ENCODE data around the gene HVCN1.

HVCN1 gene

GRCh38 chr12:110647631-110648040, 41.3 kb downstream of the HVCN1 start:
- no peak for TF ChIP-seq TAF1 (IDR thresholded peaks at IDR 0.05; ENCODE audit: borderline replicate concordance, insufficient read depth, low read length)
- no peak for TF ChIP-seq SIN3A (IDR thresholded peaks at IDR 0.05; ENCODE audit: borderline replicate concordance, insufficient read depth, low read length)
- TF ChIP-seq POLR2AphosphoS5 (IDR thresholded peaks at IDR 0.05; ENCODE audit: low read depth, low read length) = no peak

- TF ChIP-seq REST (IDR thresholded peaks at IDR 0.05; ENCODE audit: insufficient read depth in 1 of 2, low read depth in 2 of 2, low read length in 2 of 2) (no peak), FOXP2 (optimal IDR thresholded peaks at IDR 0.05; ENCODE audit: borderline replicate concordance, extremely low read depth, extremely low read length, insufficient read depth) (no peak), POLR2AphosphoS5 (IDR thresholded peaks at IDR 0.05; ENCODE audit: low read depth, low read length) (no peak), TAF1 (IDR thresholded peaks at IDR 0.05; ENCODE audit: borderline replicate concordance, insufficient read depth, low read length) (no peak), SIN3A (IDR thresholded peaks at IDR 0.05; ENCODE audit: borderline replicate concordance, insufficient read depth, low read length) (no peak)
Measured at GRCh38 chr12:110641521-110641920, 47.4 kb downstream of the HVCN1 start.

GRCh38 chr12:110640275-110641025, 48.5 kb downstream of the HVCN1 start:
- no peak for TF ChIP-seq TAF1 (IDR thresholded peaks at IDR 0.05; ENCODE audit: borderline replicate concordance, insufficient read depth, low read length)
- TF ChIP-seq FOXP2 (optimal IDR thresholded peaks at IDR 0.05; ENCODE audit: borderline replicate concordance, extremely low read depth, extremely low read length, insufficient read depth) = no peak
- TF ChIP-seq SIN3A (IDR thresholded peaks at IDR 0.05; ENCODE audit: borderline replicate concordance, insufficient read depth, low read length) = no peak
- no peak for TF ChIP-seq REST (IDR thresholded peaks at IDR 0.05; ENCODE audit: insufficient read depth in 1 of 2, low read depth in 2 of 2, low read length in 2 of 2)
- no peak for TF ChIP-seq POLR2AphosphoS5 (IDR thresholded peaks at IDR 0.05; ENCODE audit: low read depth, low read length)

GRCh38 chr12:110639336-110640141, 49.4 kb downstream of the HVCN1 start:
- TF ChIP-seq TAF1 (IDR thresholded peaks at IDR 0.05; ENCODE audit: borderline replicate concordance, insufficient read depth, low read length) (no peak), SIN3A (IDR thresholded peaks at IDR 0.05; ENCODE audit: borderline replicate concordance, insufficient read depth, low read length) (no peak), FOXP2 (optimal IDR thresholded peaks at IDR 0.05; ENCODE audit: borderline replicate concordance, extremely low read depth, extremely low read length, insufficient read depth) (no peak), REST (IDR thresholded peaks at IDR 0.05; ENCODE audit: insufficient read depth in 1 of 2, low read depth in 2 of 2, low read length in 2 of 2) (no peak), POLR2AphosphoS5 (IDR thresholded peaks at IDR 0.05; ENCODE audit: low read depth, low read length) (no peak)

GRCh38 chr12:110638796-110639195, 50.1 kb downstream of the HVCN1 start:
- TF ChIP-seq POLR2AphosphoS5 (IDR thresholded peaks at IDR 0.05; ENCODE audit: low read depth, low read length) (no peak), SIN3A (IDR thresholded peaks at IDR 0.05; ENCODE audit: borderline replicate concordance, insufficient read depth, low read length) (no peak), FOXP2 (optimal IDR thresholded peaks at IDR 0.05; ENCODE audit: borderline replicate concordance, extremely low read depth, extremely low read length, insufficient read depth) (no peak), TAF1 (IDR thresholded peaks at IDR 0.05; ENCODE audit: borderline replicate concordance, insufficient read depth, low read length) (no peak), REST (IDR thresholded peaks at IDR 0.05; ENCODE audit: insufficient read depth in 1 of 2, low read depth in 2 of 2, low read length in 2 of 2) (no peak)

Measured in PFSK-1 (cell line).